HG03469 (cell line): Measurements from ENCODE around the gene LARGE1.
A peak's percentile ranks its signal among the peaks of the same experiment; 100 is the strongest.

Source experiments
- ATAC-seq: cut with Tn5 transposase; IDR thresholded peaks from one replicate; pipeline ENCODE4 v1.9.1; 2021; ENCODE audit warnings: mild to moderate bottlenecking, moderate library complexity, moderate number of reproducible peaks; ENCODE audit not compliant: unreplicated experiment

The LARGE1 gene

GRCh38 chr22:33920197-33920540 lies at the start of gene LARGE1:
Gene LARGE1, minus strand, starts transcription at chr22:33920476.
- no peak for ATAC-seq

- no peak for ATAC-seq
Measured at GRCh38 chr22:33969045-33969444, 48.8 kb upstream of the LARGE1 start.

GRCh38 chr22:33964121-33964520 lies 43.8 kb upstream of the LARGE1 start:
- ATAC-seq = no peak

GRCh38 chr22:33962409-33962808 lies 42.1 kb upstream of the LARGE1 start:
- no peak for ATAC-seq

- no peak for ATAC-seq
Measured at GRCh38 chr22:33958741-33959140, 38.5 kb upstream of the LARGE1 start.

- no peak for ATAC-seq
Measured at GRCh38 chr22:33957086-33957485, 36.8 kb upstream of the LARGE1 start.

- ATAC-seq = no peak
Measured at GRCh38 chr22:33952776-33953175, 32.5 kb upstream of the LARGE1 start.

GRCh38 chr22:33940741-33941140 lies 20.5 kb upstream of the LARGE1 start:
- no peak for ATAC-seq

GRCh38 chr22:33932997-33933396 lies 12.7 kb upstream of the LARGE1 start:
- no peak for ATAC-seq

GRCh38 chr22:33931406-33931805 lies 11.1 kb upstream of the LARGE1 start:
- no peak for ATAC-seq

GRCh38 chr22:33927752-33928151 lies 7.5 kb upstream of the LARGE1 start:
- ATAC-seq = no peak

GRCh38 chr22:33925194-33925593 lies 4.9 kb upstream of the LARGE1 start:
- ATAC-seq = no peak

GRCh38 chr22:33923660-33924246 lies 3.5 kb upstream of the LARGE1 start:
- ATAC-seq = no peak

- ATAC-seq = no peak
Measured at GRCh38 chr22:33923033-33923432, 2.8 kb upstream of the LARGE1 start.

GRCh38 chr22:33922349-33922681 lies 2.0 kb upstream of the LARGE1 start:
- no peak for ATAC-seq

- ATAC-seq = no peak
Measured at GRCh38 chr22:33921525-33922348, 1.5 kb upstream of the LARGE1 start.

GRCh38 chr22:33920927-33921524 lies 750 bp upstream of the LARGE1 start:
- peak; percentile 42 for ATAC-seq

- ATAC-seq = no peak
Measured at GRCh38 chr22:33919391-33920196, 682 bp downstream of the LARGE1 start.

GRCh38 chr22:33918676-33919365 lies 1.5 kb downstream of the LARGE1 start:
- no peak for ATAC-seq

GRCh38 chr22:33917744-33918406 lies 2.4 kb downstream of the LARGE1 start:
- no peak for ATAC-seq
